22Rv1 (cell line): Measurements from ENCODE around the gene ACRBP.

Experiments used
- ZFX ChIP-seq: fragments of 450-650 bp; IDR thresholded peaks from 2 replicates; pipeline ENCODE4 v1.6.1; 2017; ENCODE audit warnings: antibody characterized with exemption, borderline replicate concordance
- TF ChIP-seq, protein P1 (sequence below): fragments of 450-650 bp; IDR thresholded peaks from 2 replicates; pipeline ENCODE4 v1.5.1; 2017; ENCODE audit warnings: mild to moderate bottlenecking

DNA sequence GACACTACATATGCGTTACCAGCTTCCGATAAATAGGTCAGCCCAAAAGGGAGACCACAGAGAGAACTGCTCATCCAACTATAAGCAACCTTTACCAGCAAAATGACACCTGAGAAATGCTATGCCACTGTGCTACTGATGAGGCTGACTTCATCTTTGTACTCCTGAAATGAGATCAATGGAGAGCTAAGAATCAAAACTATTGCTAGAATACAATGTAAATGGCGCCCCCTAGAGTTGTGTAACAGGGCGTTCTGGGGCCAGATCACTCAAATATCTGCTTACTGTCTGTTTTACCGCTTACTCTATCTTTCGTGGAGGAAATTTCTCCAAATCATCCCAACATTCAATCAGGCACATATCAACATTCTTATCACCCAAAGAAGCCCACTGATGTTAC lies 37.4 kb upstream of the ACRBP start:
- TF ChIP-seq, protein P1, sequence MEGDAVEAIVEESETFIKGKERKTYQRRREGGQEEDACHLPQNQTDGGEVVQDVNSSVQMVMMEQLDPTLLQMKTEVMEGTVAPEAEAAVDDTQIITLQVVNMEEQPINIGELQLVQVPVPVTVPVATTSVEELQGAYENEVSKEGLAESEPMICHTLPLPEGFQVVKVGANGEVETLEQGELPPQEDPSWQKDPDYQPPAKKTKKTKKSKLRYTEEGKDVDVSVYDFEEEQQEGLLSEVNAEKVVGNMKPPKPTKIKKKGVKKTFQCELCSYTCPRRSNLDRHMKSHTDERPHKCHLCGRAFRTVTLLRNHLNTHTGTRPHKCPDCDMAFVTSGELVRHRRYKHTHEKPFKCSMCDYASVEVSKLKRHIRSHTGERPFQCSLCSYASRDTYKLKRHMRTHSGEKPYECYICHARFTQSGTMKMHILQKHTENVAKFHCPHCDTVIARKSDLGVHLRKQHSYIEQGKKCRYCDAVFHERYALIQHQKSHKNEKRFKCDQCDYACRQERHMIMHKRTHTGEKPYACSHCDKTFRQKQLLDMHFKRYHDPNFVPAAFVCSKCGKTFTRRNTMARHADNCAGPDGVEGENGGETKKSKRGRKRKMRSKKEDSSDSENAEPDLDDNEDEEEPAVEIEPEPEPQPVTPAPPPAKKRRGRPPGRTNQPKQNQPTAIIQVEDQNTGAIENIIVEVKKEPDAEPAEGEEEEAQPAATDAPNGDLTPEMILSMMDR, result peak; percentile 88
- TF ChIP-seq ZFX, result no peak
